ENCODE results near the gene IPCEF1. TPM values are rescaled to one million over a fixed set of nuclear protein-coding genes. Genes with fewer than 3 reads are reported as not detected.
"Not testable (repeated sequence)": the region's sequence is repeated elsewhere in the genome, so short reads cannot be mapped to it uniquely, and the experiment has no call there.

The IPCEF1 gene
- total RNA-seq, 1 experiment from 2014 or later, result 0.28 TPM

DNA sequence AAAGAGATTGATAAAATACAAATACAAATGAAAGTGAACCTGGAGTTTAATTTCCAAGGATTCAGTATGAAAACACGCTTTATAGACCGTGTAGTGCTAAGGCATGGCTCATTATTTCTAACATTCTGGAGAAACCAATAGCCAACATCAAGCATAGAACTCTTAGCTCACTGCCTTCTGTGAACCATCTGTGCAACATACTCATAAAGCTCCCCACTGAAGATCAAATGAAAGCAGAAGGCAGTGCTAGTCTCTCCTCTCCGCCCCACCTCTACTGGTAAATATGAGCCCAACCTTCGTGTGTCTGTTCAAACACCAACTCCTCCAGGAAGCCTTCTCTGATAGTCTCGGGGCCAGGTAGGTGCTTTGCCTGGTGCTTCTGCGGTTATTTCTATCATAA lies 153.6 kb downstream of the IPCEF1 start:
- 0 out of 2 replicates have a peak, but pooled peaks cover 3% of the 10 kb centered on the region for H3K27me3 ChIP-seq (ENCODE audit: control insufficient read depth, insufficient read depth, low read length)
- no peak overlapping the region for H3K27ac ChIP-seq (ENCODE audit: low read length)
- H3K36me3 ChIP-seq (ENCODE audit: control insufficient read depth, insufficient read depth, low read length), result no peaks in the 10 kb centered on the region
- in situ Hi-C loops (cut with HindIII; ENCODE audit: low pct_unique_long_range_greater_than_20kb, low sequenced_read_pairs) (no loop called here), intact Hi-C loops (cut with micrococcal nuclease; ENCODE audit: unreplicated experiment) (no loop called here)
- ATAC-seq (no peak), DNase-seq (ENCODE audit: low read depth, low spot score) (no peak)
- TF ChIP-seq SIN3A (IDR thresholded peaks at IDR 0.05; ENCODE audit: borderline replicate concordance, insufficient read depth, low read depth, low read length) (no peak), POLR2AphosphoS5 (IDR thresholded peaks at IDR 0.05; ENCODE audit: low read depth, low read length) (no peak)
- TF ChIP-seq, protein P1, sequence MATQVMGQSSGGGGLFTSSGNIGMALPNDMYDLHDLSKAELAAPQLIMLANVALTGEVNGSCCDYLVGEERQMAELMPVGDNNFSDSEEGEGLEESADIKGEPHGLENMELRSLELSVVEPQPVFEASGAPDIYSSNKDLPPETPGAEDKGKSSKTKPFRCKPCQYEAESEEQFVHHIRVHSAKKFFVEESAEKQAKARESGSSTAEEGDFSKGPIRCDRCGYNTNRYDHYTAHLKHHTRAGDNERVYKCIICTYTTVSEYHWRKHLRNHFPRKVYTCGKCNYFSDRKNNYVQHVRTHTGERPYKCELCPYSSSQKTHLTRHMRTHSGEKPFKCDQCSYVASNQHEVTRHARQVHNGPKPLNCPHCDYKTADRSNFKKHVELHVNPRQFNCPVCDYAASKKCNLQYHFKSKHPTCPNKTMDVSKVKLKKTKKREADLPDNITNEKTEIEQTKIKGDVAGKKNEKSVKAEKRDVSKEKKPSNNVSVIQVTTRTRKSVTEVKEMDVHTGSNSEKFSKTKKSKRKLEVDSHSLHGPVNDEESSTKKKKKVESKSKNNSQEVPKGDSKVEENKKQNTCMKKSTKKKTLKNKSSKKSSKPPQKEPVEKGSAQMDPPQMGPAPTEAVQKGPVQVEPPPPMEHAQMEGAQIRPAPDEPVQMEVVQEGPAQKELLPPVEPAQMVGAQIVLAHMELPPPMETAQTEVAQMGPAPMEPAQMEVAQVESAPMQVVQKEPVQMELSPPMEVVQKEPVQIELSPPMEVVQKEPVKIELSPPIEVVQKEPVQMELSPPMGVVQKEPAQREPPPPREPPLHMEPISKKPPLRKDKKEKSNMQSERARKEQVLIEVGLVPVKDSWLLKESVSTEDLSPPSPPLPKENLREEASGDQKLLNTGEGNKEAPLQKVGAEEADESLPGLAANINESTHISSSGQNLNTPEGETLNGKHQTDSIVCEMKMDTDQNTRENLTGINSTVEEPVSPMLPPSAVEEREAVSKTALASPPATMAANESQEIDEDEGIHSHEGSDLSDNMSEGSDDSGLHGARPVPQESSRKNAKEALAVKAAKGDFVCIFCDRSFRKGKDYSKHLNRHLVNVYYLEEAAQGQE (IDR thresholded peaks at IDR 0.05; ENCODE audit: insufficient read depth in 1 of 2, low read depth in 2 of 2, low read length in 1 of 2), result no peak
- H3K4me3 ChIP-seq (ENCODE audit: low read depth in 2 of 2, low read length in 2 of 2), result no peak overlapping the region
- H3K9me3 ChIP-seq (ENCODE audit: control insufficient read depth, insufficient read depth, low read depth, low read length), result no peaks in the 10 kb centered on the region
- CTCF ChIA-PET, result no interaction called here
- no TSS peak for BruUV-seq (replicated peaks)
- POLR2A ChIA-PET, result no interaction called here
- H3K4me1 ChIP-seq (ENCODE audit: control insufficient read depth, insufficient read depth, low read length), result no peaks in the 10 kb centered on the region

GRCh38 chr6:154202339-154202738 lies 154.3 kb downstream of the IPCEF1 start:
- TF ChIP-seq SIN3A (IDR thresholded peaks at IDR 0.05; ENCODE audit: borderline replicate concordance, insufficient read depth, low read depth, low read length) (no peak), TCF7L2 (IDR thresholded peaks at IDR 0.05; ENCODE audit: low read depth, low read length) (no peak), POLR2AphosphoS5 (IDR thresholded peaks at IDR 0.05; ENCODE audit: low read depth, low read length) (no peak)
- TF ChIP-seq, protein P1 (IDR thresholded peaks at IDR 0.05; ENCODE audit: insufficient read depth in 1 of 2, low read depth in 2 of 2, low read length in 1 of 2), result no peak
- TF ChIP-seq, protein P2, sequence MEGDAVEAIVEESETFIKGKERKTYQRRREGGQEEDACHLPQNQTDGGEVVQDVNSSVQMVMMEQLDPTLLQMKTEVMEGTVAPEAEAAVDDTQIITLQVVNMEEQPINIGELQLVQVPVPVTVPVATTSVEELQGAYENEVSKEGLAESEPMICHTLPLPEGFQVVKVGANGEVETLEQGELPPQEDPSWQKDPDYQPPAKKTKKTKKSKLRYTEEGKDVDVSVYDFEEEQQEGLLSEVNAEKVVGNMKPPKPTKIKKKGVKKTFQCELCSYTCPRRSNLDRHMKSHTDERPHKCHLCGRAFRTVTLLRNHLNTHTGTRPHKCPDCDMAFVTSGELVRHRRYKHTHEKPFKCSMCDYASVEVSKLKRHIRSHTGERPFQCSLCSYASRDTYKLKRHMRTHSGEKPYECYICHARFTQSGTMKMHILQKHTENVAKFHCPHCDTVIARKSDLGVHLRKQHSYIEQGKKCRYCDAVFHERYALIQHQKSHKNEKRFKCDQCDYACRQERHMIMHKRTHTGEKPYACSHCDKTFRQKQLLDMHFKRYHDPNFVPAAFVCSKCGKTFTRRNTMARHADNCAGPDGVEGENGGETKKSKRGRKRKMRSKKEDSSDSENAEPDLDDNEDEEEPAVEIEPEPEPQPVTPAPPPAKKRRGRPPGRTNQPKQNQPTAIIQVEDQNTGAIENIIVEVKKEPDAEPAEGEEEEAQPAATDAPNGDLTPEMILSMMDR (IDR thresholded peaks at IDR 0.05), result no peak
- Histone ChIP-seq H3K9me3 (ENCODE audit: control insufficient read depth, insufficient read depth, low read depth, low read length) (no peaks in the 10 kb centered on the region), H3K36me3 (ENCODE audit: control insufficient read depth, insufficient read depth, low read length) (no peaks in the 10 kb centered on the region), H3K27me3 (ENCODE audit: control insufficient read depth, insufficient read depth, low read length) (0 out of 2 replicates have a peak, but pooled peaks cover 3% of the 10 kb centered on the region), H3K27ac (ENCODE audit: low read length) (no peak overlapping the region), H3K4me1 (ENCODE audit: control insufficient read depth, insufficient read depth, low read length) (no peaks in the 10 kb centered on the region), H3K4me3 (ENCODE audit: low read depth in 2 of 2, low read length in 2 of 2) (no peak overlapping the region)
- ChIA-PET POLR2A (no interaction called here), CTCF (no interaction called here)
- intact Hi-C loops (cut with micrococcal nuclease; ENCODE audit: unreplicated experiment), result no loop called here
- ATAC-seq, result no peak
- in situ Hi-C loops (cut with HindIII; ENCODE audit: low pct_unique_long_range_greater_than_20kb, low sequenced_read_pairs), result no loop called here
- BruUV-seq (replicated peaks), result no TSS peak
- DNase-seq (ENCODE audit: low read depth, low spot score), result no peak

DNA sequence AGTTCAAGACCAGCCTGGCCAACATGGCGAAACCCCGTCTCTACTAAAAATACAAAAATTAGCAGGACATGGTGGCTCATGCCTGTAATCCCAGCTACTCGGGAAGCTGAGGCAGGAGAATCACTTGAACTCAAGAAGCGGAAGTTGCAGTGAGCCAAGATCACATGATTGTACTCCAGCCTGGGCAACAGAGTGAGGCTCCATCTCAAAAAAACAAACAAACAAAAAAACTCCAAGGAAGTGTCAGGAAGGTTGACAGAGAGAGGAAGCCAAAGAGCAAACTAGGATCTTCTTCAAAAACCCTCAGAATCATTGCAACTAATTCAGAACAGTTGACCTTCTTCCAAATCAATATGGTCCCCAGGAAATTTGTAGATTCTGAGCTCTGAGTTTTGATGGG lies 154.9 kb downstream of the IPCEF1 start:
- H3K36me3 ChIP-seq (ENCODE audit: control insufficient read depth, insufficient read depth, low read length); H3K27ac ChIP-seq (ENCODE audit: low read length); H3K4me3 ChIP-seq (ENCODE audit: low read depth in 2 of 2, low read length in 2 of 2); DNase-seq (ENCODE audit: low read depth, low spot score); BruUV-seq (replicated peaks); ATAC-seq; POLR2A ChIA-PET; in situ Hi-C loops (cut with HindIII; ENCODE audit: low pct_unique_long_range_greater_than_20kb, low sequenced_read_pairs); H3K9me3 ChIP-seq (ENCODE audit: control insufficient read depth, insufficient read depth, low read depth, low read length); H3K4me1 ChIP-seq (ENCODE audit: control insufficient read depth, insufficient read depth, low read length); H3K27me3 ChIP-seq (ENCODE audit: control insufficient read depth, insufficient read depth, low read length); CTCF ChIA-PET; intact Hi-C loops (cut with micrococcal nuclease; ENCODE audit: unreplicated experiment): not testable (repeated sequence)
